GM12872 (cell line): ENCODE results near the gene GID8.

Experiments
- CTCF ChIP-seq: IDR thresholded peaks from 3 replicates; pipeline ENCODE4 v1.5.1; 2011; ENCODE audit warnings: low read depth, mild to moderate bottlenecking, low read length, moderate library complexity; ENCODE audit not compliant: insufficient read depth

The GID8 gene

DNA sequence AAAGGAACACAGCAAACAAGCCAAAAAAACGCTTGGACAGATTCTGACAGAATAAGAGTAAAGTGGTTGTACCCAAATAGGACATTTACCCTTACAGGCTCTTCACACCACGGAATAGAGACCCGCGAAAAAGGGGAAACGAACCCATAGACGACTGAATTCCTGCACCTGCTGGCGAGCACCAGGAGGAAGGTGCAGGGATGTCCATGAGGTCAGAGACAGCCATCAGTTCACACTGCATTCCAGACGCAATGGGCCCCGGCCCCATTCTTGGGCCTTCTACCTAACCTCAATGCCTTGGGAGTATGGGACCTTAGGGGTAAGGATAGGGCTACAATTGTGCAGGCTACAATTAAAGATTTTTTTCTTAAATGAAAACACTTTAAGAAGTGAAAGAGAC is 6.5 kb upstream of the GID8 start:
- TF ChIP-seq CTCF: no peak

- TF ChIP-seq CTCF: no peak
Observed at GRCh38 chr20:62933966-62934365, 4.0 kb upstream of the GID8 start.

- TF ChIP-seq CTCF: no peak
Observed at GRCh38 chr20:62935204-62935967, 2.6 kb upstream of the GID8 start.

- TF ChIP-seq CTCF: no peak
Observed at GRCh38 chr20:62935968-62936585, 1.9 kb upstream of the GID8 start.

GRCh38 chr20:62937268-62938104 is 461 bp upstream of the GID8 start:
- no peak for TF ChIP-seq CTCF

- TF ChIP-seq CTCF: no peak
Observed at GRCh38 chr20:62940875-62941274, 2.9 kb downstream of the GID8 start.

GRCh38 chr20:62941792-62942191 is 3.8 kb downstream of the GID8 start:
- TF ChIP-seq CTCF: no peak
